ENCODE data around the gene MAP3K19. TPM values are rescaled to one million over a fixed set of nuclear protein-coding genes. Genes with fewer than 3 reads are reported as not detected.
"Not testable (repeated sequence)": the region's sequence is repeated elsewhere in the genome, so short reads cannot be mapped to it uniquely, and the experiment has no call there.

Gene MAP3K19
- total and polyA plus RNA-seq, 2 experiments from 2014 or later, result not detected

GRCh38 chr2:135048122-135048521 is 875 bp upstream of the MAP3K19 start:
- no peaks in the 10 kb centered on the region for H3K9me3 ChIP-seq (ENCODE audit: low read depth)
- peaks cover under 1% of the 10 kb centered on the region for H3K4me1 ChIP-seq (ENCODE audit: insufficient read depth)
- no peak overlapping the region for H3K4me2 ChIP-seq
- no peak overlapping the region for H2AFZ ChIP-seq
- H3K4me3 ChIP-seq, result no peak overlapping the region
- no peaks in the 10 kb centered on the region for H3K36me3 ChIP-seq (replicated peaks; ENCODE audit: insufficient read depth, low read depth)
- H3K27me3 ChIP-seq, result no peaks in the 10 kb centered on the region
- no peak for DNase-seq (ENCODE audit: low spot score)
- peak overlapping the region; percentile 5 for H3K27ac ChIP-seq
- H3K9me2 ChIP-seq (replicated peaks; ENCODE audit: insufficient read depth), result no peaks in the 10 kb centered on the region
- TF ChIP-seq EZH2 (IDR thresholded peaks at IDR 0.05; ENCODE audit: borderline replicate concordance) (no peak), EZH2phosphoT487 (IDR thresholded peaks at IDR 0.05; ENCODE audit: low read depth, severe bottlenecking, unreplicated experiment) (no peak), CTCF (IDR thresholded peaks at IDR 0.05; ENCODE audit: poor library complexity) (no peak)
- peaks cover 6% of the 10 kb centered on the region for H3K79me2 ChIP-seq
- WGBS (ENCODE audit: low lambda C conversion rate, missing lambda C conversion rate), result 76% methylated on average over 6 of the region's 6 CpGs
- no peaks in the 10 kb centered on the region for H4K20me1 ChIP-seq (ENCODE audit: insufficient read depth, poor library complexity, severe bottlenecking)

GRCh38 chr2:135043345-135043744 is 3.9 kb downstream of the MAP3K19 start:
- 59% methylated on average over 2 of the region's 2 CpGs for WGBS (ENCODE audit: low lambda C conversion rate, missing lambda C conversion rate)
- DNase-seq (ENCODE audit: low spot score), result no peak
- TF ChIP-seq EZH2phosphoT487 (IDR thresholded peaks at IDR 0.05; ENCODE audit: low read depth, severe bottlenecking, unreplicated experiment) (no peak), CTCF (IDR thresholded peaks at IDR 0.05; ENCODE audit: poor library complexity) (peak; percentile 21)

GRCh38 chr2:135037831-135038230 is 9.4 kb downstream of the MAP3K19 start:
- no peak overlapping the region for H3K4me2 ChIP-seq
- no peak for DNase-seq (ENCODE audit: low spot score)
- H3K79me2 ChIP-seq, result no peaks in the 10 kb centered on the region
- no peak for TF ChIP-seq EZH2 (IDR thresholded peaks at IDR 0.05; ENCODE audit: borderline replicate concordance)
- TF ChIP-seq EZH2phosphoT487 (IDR thresholded peaks at IDR 0.05; ENCODE audit: low read depth, severe bottlenecking, unreplicated experiment), result no peak
- TF ChIP-seq CTCF (IDR thresholded peaks at IDR 0.05; ENCODE audit: poor library complexity), result no peak
- H3K27me3 ChIP-seq, result no peaks in the 10 kb centered on the region
- H3K9me3 ChIP-seq (ENCODE audit: low read depth), result no peaks in the 10 kb centered on the region
- WGBS (ENCODE audit: low lambda C conversion rate, missing lambda C conversion rate), result 78% methylated on average over 3 of the region's 3 CpGs
- H4K20me1 ChIP-seq (ENCODE audit: insufficient read depth, poor library complexity, severe bottlenecking), result no peaks in the 10 kb centered on the region
- H2AFZ ChIP-seq, result no peak overlapping the region
- H3K9me2 ChIP-seq (replicated peaks; ENCODE audit: insufficient read depth), result no peaks in the 10 kb centered on the region
- H3K4me1 ChIP-seq (ENCODE audit: insufficient read depth), result no peaks in the 10 kb centered on the region
- H3K36me3 ChIP-seq (replicated peaks; ENCODE audit: insufficient read depth, low read depth), result no peaks in the 10 kb centered on the region
- H3K4me3 ChIP-seq, result no peak overlapping the region
- H3K27ac ChIP-seq, result no peak overlapping the region

More at GRCh38 chr2:135043345-135043744, 3.9 kb downstream of the MAP3K19 start:
- H3K9me3 ChIP-seq (ENCODE audit: low read depth), result no peaks in the 10 kb centered on the region
- no peak overlapping the region for H3K4me2 ChIP-seq
- no peaks in the 10 kb centered on the region for H3K9me2 ChIP-seq (replicated peaks; ENCODE audit: insufficient read depth)
- no peaks in the 10 kb centered on the region for H4K20me1 ChIP-seq (ENCODE audit: insufficient read depth, poor library complexity, severe bottlenecking)
- no peaks in the 10 kb centered on the region for H3K27me3 ChIP-seq
- H3K4me3 ChIP-seq, result no peak overlapping the region
- H3K4me1 ChIP-seq (ENCODE audit: insufficient read depth), result no peaks in the 10 kb centered on the region
- no peak overlapping the region for H3K27ac ChIP-seq
- H2AFZ ChIP-seq, result no peak overlapping the region
- no peaks in the 10 kb centered on the region for H3K36me3 ChIP-seq (replicated peaks; ENCODE audit: insufficient read depth, low read depth)
- no peaks in the 10 kb centered on the region for H3K79me2 ChIP-seq

- no CpG with 5 or more reads among the region's 33 CpGs for WGBS (ENCODE audit: low lambda C conversion rate, missing lambda C conversion rate)
- not testable (repeated sequence) for H3K4me2 ChIP-seq; H3K4me3 ChIP-seq; DNase-seq (ENCODE audit: low spot score); H3K9me3 ChIP-seq (ENCODE audit: low read depth); H4K20me1 ChIP-seq (ENCODE audit: insufficient read depth, poor library complexity, severe bottlenecking); H3K36me3 ChIP-seq (replicated peaks; ENCODE audit: insufficient read depth, low read depth); H3K27ac ChIP-seq; H3K27me3 ChIP-seq; H3K9me2 ChIP-seq (replicated peaks; ENCODE audit: insufficient read depth); H2AFZ ChIP-seq; H3K79me2 ChIP-seq; H3K4me1 ChIP-seq (ENCODE audit: insufficient read depth)
Measured at GRCh38 chr2:135033216-135033615, 14.0 kb downstream of the MAP3K19 start.

Measured in hepatocyte (in vitro differentiated cells).